Activated CD4-positive, alpha-beta T cell treated with anti-CD3 and anti-CD28 coated beads for 24 hours (primary cell): ENCODE measurements around the gene ADAMTS15.

Experiments
- DNase-seq, 2 donors: peaks; one replicate each; pipeline ENCODE4 v3.0.0-alpha.2; 2020; ENCODE audit warnings: low read depth in 2 of 2

The ADAMTS15 gene

DNA sequence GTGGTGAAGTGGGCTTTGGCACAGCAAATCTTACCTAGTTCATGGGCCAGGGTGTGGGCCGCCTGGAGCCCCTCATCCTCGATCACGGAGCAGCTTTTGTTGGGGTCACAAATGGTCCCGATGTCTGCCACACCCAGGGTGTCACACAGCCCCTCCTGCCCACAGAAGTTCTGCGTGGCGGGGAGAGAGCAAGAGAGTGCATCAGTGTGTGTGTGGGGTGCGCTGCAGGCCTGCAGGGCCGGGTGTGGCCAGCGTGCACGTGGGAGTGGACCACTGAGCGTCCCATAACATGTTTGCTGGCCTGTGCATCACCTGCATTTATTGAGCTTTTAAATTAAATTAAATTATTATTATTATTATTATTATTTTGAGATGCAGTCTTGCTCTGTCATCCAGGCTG is 31.5 kb upstream of the ADAMTS15 start:
- no peak for DNase-seq

DNA sequence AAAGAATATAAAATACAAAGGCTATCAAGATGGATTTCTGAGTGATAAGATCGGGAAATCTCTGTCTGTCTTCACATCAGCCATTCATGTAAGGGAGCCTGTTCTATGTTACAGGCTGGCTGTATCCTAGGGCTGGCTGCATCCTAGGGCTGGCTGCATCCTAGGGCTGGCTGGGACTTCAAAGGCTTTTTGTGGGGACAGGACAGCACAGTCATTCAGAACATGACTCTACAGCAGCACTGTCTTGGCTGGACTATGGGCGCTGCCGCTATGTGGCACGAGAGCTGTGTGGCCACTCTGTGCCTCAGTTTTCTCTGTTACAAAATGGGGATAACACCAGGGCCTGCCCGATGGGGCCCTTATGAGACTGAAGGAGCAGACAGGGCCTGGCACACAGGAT is 30.2 kb upstream of the ADAMTS15 start:
- no peak for DNase-seq

DNA sequence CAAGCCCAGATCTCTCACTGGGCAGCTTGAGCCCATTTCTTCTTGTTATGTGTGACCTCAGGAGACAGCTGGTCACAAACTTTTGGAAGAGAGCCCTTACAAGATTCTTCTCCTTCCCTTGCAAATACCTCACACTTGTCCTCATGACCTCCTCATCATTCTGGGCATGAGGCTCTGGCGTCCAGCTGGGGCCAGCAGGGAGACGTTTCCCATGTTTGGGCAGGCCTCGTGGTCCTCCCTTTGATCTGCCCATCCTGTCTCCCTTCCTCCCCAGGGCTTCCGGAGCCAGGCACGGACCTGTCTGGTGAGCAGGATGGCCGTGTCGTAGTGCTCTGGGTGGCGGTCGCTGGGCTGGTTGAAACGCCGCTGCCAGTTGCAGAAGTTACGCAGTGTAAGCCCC is 29.7 kb upstream of the ADAMTS15 start:
- DNase-seq, result no peak

DNA sequence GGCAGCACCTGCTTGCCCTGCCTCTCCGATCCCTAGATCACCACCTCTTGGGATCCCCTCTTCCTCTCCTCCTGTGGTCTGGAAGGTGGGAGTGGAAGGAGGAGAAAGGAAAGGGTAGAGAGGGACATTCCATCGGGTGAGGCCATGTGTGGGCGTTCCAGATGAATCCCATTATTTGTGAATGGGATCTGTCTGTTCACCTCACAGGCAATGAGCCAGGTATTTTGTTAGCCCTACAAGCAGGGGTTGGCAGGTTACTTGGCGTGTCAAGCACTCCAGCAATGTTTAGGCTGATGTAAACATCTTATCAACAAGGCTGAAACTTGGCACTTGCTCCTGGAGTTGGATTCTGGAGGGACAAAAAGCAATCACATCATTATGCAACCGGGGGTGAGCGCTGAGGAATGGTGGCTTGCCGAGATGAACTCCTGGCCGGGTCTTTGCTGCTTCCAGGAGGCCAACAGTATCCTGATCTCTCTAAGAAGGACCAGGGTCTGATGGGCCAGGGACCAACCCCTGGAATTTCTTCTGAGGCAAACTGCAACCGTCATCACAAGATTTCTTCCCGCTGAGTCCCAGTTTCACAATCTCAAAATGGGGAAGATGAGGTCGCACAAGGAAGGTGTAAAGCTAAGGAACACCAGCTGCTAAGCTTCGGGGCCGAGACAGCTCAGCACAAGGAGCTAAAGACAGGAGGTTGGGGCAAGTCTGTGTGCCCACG is 27.8 kb upstream of the ADAMTS15 start:
- DNase-seq, result no peak

DNA sequence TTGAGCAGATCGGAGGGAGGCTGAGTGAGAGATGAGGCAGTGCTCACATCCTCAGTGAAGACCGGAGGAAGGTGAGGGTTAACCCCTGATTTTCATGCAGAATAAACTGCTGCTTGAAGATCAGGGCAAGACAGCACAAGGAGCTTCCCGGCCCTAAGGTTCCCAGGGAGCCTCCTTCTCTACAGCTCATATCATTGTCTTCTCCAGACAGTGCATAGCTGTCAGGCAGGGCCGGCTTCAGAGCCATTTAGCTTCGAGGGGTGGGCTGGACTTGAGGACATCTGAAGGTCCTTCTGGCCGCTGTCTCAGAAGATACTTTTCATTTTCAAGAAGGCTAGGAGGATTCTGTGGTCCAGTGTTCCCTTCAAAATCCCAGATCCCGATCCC is 27.3 kb upstream of the ADAMTS15 start:
- DNase-seq, result no peak

DNA sequence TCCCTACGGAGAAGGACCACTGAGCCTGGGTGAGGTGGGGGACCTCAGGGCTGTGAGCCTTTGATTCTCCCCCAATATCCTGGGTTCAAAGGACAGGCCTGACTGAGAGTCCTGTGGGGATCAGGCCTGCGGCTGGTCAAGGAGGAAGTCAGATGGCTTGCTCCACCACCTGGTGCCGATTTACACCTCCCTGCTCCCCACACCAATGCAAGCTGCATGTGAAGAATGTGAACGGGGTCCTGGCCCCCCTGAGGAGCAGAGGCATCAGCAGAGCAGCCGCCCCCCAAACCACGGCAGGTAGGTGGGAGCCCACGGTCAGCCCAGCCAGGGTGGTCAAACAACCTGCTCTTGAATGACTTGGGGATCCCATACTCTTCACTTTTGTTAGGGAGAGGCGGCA is 26.7 kb upstream of the ADAMTS15 start:
- DNase-seq, result no peak

DNA sequence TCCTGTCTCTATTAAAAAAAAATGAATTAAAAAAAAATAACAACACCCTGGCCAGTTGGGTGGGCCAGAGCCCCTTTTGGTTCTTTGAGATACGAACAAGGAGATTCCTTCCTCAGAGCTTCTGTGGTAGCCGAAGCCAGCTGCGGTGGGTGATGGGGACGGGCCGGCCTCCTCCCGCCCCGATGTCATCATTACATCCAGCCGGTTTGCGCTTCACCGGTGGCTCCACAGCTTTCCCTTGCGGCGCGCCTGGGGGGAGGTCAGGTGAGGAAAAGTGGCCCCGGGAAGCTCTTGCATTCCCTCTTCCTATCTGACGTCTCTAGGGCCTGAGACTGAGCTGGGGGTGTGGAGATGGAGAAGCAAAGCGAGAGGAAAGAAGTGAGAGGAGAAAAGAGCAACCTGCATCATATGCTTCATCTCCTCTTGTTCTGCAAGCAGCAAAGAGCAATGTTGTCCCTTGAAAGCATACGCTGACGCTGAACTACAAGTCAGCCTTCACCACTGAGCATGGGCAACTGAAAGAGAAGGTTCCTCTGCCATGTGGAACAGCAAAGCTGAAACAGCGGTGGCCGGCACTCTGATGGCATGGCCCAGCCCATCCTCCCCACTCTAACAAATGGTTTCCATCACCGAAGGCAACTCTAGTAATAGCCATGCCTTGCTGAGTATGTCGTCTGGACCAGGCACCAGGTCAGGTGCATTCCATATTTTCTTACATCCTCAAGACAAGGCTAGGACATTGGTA is 26.0 kb upstream of the ADAMTS15 start:
- no peak for DNase-seq

DNA sequence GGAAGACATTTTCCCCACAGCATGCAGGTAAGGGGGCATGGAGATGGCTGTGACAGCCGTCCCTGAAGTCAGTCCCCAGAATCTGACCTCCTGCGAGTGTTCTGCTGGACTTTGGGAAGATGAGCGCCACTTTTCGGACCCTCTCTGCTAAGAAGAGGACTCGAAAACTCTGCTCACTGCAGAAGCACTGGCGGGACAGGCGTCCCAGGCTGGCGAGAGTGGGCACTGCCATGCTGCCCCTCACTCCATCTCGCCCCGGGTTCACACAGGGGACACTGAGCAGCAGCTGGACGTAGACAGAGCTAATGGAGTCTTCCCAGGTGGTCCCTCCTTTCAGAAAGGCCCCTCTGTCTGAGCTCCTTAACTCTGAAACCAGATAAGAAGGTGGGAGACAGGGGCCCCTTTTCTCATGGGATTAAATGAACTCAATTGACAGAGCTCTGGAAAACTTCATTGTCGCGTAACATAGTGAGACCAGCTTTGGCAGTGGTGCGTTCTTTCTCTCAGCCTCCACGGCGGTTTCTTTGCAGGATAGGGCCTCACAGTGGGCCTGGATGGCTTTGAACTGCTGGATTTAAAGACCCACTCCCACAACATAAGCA is 24.8 kb upstream of the ADAMTS15 start:
- no peak for DNase-seq

DNA sequence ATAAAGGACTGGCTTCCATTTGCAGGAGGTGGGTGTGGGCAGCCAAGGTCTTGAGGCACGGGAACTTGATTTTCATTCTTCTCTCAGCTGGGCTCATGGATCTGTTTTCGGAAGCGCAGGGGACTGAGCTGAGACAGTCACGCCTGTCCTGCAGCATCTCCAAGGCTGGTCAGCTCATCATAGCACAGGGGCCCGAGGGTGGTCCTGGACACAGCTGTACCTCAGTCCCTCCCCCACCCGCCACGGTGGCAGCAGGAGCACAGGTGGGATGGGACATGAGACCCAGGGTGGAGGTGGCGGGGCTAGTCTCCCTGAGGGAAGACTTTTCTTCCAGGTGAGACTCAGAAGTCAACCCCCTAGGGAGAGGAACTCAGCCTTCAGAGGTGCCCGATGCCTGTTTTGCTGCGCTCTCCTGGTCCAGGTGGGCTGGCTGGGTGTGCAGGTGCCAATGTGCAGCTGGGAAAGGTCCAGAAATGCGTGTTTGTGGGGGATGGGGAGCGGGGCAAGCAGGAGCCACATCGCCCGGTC is 23.8 kb upstream of the ADAMTS15 start:
- DNase-seq, result no peak

DNA sequence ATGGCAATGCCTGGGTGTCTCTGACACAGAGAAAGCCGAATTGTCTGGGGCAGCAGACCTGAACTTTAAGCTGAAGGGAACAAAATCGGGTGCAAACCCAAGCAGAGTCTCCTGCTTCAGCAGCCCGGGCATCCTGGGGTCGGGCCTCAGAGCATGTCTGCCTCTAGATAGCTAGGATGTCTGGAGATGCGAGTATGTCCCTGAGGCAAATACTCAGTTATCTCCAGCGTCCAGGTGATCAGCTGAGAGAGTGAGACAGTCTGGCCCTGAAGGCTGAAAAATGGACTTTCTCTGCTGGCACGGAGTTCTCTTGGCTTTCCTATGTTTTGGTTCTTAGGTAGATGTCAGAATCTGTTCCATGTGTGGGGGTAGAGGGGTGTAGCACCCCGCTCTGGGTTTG is 23.3 kb upstream of the ADAMTS15 start:
- no peak for DNase-seq

DNA sequence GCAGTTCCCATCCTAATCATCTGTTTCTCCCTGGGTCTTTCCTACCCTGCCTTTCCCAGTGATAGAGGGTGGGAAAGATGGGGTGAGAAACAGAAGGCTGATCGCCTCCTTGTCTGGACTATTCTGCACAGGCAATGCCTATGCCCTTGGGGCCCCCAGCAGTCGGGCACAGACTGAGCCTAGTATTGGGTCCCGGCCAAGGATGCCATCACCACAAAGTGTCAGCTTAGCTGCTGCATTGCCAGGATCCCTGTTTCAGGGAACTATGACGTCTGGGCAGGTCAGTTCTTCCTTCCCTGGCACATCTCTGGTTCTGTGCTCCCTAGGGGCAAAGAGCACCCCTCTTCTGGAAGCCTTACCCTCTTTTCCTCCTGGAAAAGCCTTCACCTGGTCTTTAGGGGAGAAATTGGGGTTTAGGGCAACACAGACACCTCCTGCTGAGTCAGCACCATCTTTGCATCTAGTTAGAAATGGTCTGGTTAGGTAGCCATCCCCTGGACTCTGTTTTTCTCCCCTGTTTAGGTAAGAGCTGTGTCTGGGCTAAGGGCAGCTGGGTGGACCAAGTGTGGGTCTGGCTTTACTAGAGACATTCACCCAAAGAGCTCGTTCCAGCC is 22.1 kb upstream of the ADAMTS15 start:
- no peak for DNase-seq

DNA sequence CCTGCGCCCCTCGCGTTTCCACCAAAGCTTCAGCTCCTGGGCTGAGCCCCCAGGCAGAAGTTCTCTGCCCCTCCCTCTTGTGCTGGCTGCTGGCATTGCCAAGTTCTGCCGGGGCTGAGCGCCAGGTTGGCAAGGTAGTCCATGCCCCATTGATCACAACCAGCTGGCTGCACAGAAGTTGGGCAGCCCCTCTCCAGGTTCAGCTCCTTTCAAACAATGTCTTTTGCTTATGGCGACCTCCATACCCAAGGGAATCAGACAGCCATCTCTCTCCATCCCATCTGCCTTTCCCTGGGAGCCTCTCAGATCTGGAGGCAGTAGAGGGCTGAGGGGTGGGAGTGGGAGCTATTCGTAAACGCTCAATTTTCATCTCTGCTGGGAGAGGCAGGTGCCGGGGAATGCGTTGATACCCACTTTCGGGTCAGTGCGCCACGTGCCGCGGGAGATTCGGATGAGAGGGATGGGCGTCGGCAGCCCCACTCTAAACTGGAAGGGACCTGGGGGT is 21.6 kb upstream of the ADAMTS15 start:
- no peak for DNase-seq

DNA sequence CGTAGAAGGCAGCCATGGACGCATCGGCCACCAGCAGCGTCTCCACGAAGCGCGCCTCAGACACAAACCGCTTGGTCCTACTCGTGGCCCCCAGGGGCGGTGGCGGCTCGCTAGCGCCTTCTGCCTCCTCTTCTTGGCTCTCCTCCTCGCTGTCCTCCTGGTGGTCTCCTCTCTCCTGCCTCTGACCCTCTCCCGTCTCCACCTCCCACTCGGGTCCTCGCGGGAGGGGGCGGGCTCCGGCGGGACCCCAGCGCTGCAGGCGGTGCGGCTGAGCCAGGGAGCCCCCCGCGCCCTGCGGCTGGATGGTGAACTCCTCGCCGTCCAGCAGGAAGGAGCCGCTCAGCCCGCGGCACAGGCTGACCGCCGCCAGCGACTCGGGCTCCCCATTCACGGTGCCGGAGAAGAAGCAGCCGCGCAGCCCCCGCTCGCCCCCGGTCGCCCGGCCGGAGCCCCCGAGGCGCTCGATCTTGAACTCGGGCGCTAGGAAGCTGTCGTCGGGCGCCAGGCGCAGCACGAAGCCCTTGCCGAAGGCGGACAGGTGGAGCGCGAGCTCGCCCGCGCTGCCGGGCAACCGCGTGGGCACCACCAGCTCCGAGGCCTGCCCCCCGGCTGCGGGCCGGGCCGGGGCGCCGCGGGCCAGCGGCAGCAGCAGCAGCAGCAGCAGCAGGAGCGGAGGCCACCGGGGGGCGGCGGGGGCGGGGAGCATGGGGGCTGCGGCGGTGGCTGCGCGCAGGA is 20.7 kb upstream of the ADAMTS15 start:
- DNase-seq, result no peak

DNA sequence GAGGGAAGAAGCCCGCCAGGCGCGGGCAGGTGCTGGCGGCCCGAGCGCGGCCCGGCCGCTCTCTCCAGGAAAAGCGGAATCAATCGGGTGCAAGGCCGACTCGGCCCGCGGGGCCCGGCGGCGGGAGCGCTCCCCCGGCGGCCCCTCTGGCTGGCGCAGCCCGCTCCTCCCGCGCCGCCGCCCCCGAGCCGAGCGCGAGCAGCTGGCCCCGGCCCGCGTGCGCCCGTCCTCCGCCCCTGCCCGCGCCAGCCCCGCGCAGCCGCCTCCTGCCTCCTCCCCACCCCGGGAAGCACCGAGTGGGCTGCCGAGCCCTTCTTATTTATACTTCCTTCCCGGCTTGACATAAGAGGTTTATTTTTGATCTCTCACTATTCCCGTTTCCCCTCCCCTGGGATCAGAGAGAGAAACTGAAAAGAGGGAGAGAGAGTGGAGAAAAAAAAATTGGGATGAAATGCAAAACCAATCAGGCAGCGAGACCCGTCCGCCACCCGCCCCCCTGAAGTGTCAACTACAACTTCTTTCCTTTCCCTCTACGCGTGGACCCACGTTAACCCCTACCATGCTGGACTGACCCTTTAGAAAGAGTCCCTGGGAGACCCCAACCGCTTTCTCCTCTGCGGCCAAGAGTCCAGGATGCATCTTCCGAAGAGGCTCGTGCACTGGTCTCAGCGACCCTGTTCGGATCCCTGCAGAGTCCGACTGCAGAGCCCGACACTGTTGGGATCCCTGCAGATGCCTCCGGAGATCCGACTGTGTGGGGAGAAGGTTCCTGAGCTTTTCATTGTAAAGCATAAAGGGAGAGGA is 19.9 kb upstream of the ADAMTS15 start, which contains the start of gene ADAMTS8:
ADAMTS8 (minus strand) TSS at position 294 of the 804 bp plus-strand sequence. CDS start 323 bp downstream, outside the sequence.
- no peak for DNase-seq

DNA sequence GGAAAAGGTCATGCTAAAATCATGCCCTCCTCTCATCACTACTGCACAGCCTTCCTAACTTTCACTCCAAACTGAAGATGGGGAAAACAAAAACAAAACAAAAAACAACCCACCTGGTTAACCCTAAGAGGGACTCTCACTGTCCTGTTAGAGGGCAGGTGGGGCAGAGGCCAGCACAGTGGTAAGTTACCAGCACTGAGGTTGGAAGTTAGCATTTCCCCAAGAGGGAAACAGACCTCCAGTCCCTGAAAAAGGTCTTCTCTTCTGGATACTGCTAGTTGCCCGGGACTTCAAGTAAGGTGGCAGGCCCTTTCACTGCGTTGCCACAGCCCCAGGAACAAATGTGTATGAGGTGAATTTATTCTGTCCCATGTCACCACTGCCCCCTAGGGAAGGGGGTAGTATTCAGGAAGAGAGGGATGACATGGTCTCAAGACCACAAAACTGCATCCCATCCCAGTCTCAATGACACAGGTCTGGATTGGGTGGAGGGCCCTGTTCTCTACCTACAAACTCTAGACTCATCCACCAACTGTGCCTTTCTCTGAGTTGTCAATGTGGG is 19.2 kb upstream of the ADAMTS15 start:
- DNase-seq, result no peak

DNA sequence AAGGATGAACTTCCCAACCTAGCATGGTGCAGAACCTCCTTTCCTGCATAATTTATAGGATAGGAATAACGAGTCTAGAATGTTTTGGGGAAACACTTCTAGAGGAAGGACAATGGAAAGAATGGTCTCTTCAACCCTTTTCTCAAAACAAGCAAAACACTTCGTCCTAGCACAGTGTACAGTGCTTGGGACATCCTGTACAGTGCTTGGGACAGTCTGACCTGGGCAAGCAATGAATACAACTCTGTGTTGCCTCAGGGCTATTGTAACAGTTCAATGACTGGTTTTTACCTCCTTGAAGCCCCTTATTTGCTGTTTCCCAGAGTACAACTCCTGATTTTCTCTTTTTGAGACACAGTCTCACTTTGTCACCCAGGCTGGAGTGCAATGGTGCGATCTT is 18.5 kb upstream of the ADAMTS15 start:
- no peak for DNase-seq

DNA sequence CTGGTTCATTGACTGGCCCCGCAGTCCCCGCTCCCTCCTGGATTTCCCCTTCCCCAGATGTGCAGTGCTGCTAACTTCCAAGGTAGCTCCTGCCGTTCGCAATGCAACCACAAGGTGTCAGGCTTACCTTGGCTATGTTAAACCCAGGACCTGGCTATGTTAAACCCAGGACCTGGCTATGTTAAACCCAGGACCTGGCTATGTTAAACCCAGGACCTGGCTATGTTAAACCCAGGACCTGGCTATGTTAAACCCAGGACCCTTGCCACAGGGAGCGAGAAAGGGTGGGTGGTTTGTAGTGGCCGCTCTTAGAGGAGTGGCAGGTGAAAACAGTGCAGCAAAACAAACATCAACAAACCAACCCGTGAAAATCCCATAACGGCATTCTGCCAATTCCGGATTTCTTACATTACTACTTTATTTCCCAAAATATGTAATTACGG is 17.1 kb upstream of the ADAMTS15 start:
- DNase-seq, result peak; percentile 49 to 68

DNA sequence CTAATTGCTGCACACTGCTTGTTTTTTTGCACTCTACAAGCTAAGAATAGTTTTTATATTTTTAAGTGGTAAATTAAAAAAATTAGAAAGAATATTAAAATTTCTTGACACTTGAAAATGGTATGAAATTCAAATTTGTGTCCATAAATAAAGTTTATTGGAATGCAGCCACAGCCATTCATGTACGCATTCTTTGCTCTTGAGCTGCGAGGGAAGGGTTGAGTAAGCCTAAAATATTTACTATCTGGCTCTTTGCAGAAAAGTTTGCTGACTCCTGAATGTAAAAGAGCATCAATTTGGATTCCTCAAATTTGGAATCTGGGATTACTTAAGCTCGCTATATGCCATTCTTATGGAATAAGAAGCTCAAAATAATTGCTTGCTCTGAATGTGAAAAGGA is 16.6 kb upstream of the ADAMTS15 start:
- no peak for DNase-seq

DNA sequence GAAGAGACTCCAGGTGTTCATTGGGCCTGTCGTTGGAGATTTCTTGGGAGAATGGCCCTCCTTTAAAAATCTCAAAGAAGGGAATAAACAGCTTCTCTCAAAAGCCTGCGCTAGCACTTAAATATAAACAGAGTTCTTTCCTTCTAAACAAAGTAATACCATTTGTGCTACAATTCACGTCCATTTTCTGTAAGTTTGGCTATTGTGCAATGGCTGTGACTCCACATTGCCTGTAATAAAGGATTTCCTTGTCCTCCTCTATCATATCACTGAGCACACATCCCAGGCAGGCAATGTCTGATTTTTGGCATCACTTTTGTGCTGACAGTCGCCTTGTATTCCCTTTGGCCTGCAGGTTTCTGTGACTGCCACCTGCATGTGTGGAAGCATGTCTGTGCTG is 15.1 kb upstream of the ADAMTS15 start:
- no peak for DNase-seq
